GM23248 (cell line): ENCODE data around the gene ATG5.

Experiments
- EZH2 ChIP-seq: fragments of 200-600 bp; sonication (generic); IDR thresholded peaks from 2 replicates; pipeline ENCODE4 v1.6.1; 2018; ENCODE audit warnings: antibody characterized with exemption, mild to moderate bottlenecking; ENCODE audit not compliant: insufficient read depth, poor library complexity, severe bottlenecking
- EZH2phosphoT487 ChIP-seq: fragments of 200-600 bp; sonication (generic); IDR thresholded peaks from 2 replicates; pipeline ENCODE4 v1.6.1; 2018; ENCODE audit warnings: antibody characterized with exemption, moderate library complexity, mild to moderate bottlenecking, low read depth; ENCODE audit not compliant: insufficient read depth

GRCh38 chr6:106186714-106187113 lies 138.8 kb downstream of the ATG5 start:
- TF ChIP-seq EZH2phosphoT487 (no peak), EZH2 (no peak)
